Caki2 (cell line): ENCODE data around the gene CD84. TPM values are rescaled to one million over a fixed set of nuclear protein-coding genes. Genes with fewer than 3 reads are reported as not detected.

Experiments
- DNase-seq: peaks from one replicate; pipeline ENCODE4 v3.0.0-alpha.2; 2015; ENCODE audit warnings: low read depth
- in situ Hi-C: cut with HindIII; loops from 2 replicates; pipeline ENCODE4 v1.10.0; 2016; ENCODE audit warnings: low sequenced_read_pairs, low pct_unique_long_range_greater_than_20kb, mixed read lengths
- total RNA-seq: library from RNA; depleted of rRNA; stranded (reverse); fragments of >200 nt; shearing (Covaris generic); gene quantifications from 2 replicates; pipeline ENCODE4 v1.2.3, GENCODE V29; 2014; ENCODE audit warnings: low replicate concordance; rRNA removed

The CD84 gene
- total RNA-seq, 1 experiment from 2014 or later: not detected

GRCh38 chr1:160494620-160495019, 84.7 kb downstream of the CD84 start:
- no peak for DNase-seq

GRCh38 chr1:160492617-160493016, 86.7 kb downstream of the CD84 start:
- DNase-seq: no peak
- in situ Hi-C loops: no loop called here

More at GRCh38 chr1:160494620-160495019, 84.7 kb downstream of the CD84 start:
- in situ Hi-C loops: no loop called here

- no peak for DNase-seq
- in situ Hi-C loops: no loop called here
Observed at GRCh38 chr1:160491981-160492380, 87.3 kb downstream of the CD84 start.

Other genes starting within 250 kb of the CD84 start
- 80.5 and 84.9 TPM in 2 replicates for gene COPA, start 236.2 kb downstream of the CD84 start, total RNA-seq
- gene NCSTN, start 236.1 kb downstream of the CD84 start, total RNA-seq: 47.8 and 48.8 TPM in 2 replicates
- not detected in 2 replicates for gene NHLH1, start 212.4 kb downstream of the CD84 start, total RNA-seq
- not detected in 2 replicates for gene VANGL2, start 178.9 kb downstream of the CD84 start, total RNA-seq
- not detected in 2 replicates for gene SLAMF6, start 56.2 kb downstream of the CD84 start, total RNA-seq
- gene SLAMF1, start 67.5 kb upstream of the CD84 start, total RNA-seq: not detected in 2 replicates
- gene CD48, start 132.3 kb upstream of the CD84 start, total RNA-seq: not detected in 2 replicates
- gene SLAMF7, start 159.8 kb upstream of the CD84 start, total RNA-seq: not detected in 2 replicates
- not detected in 2 replicates for gene LY9, start 216.7 kb upstream of the CD84 start, total RNA-seq